Measurements from ENCODE around the gene RHOD. TPM values are rescaled to one million over a fixed set of nuclear protein-coding genes. Genes with fewer than 3 reads are reported as not detected.

The RHOD gene
- total RNA-seq, 1 donor from 2014 or later: 21.2 TPM

- Mint-ChIP-seq H3K36me3 (peaks cover 4% of the 10 kb centered on the region), H3K4me3 (no peak overlapping the region), H3K27me3 (no peaks in the 10 kb centered on the region), H3K27ac (peak overlapping the region; percentile 65), H3K4me1 (ENCODE audit: unreplicated experiment) (no peaks in the 10 kb centered on the region), H3K9me3 (no peaks in the 10 kb centered on the region)
- TF ChIP-seq CTCF (conservative IDR thresholded peaks at IDR 0.05): no peak
- no peak for DNase-seq (ENCODE audit: extremely low spot score, unreplicated experiment)
Measured at GRCh38 chr11:67062526-67063373, 6.1 kb downstream of the RHOD start.

- H3K27ac Mint-ChIP-seq: no peak overlapping the region
- H3K27me3 Mint-ChIP-seq: no peaks in the 10 kb centered on the region
- H3K36me3 Mint-ChIP-seq: no peaks in the 10 kb centered on the region
- no peaks in the 10 kb centered on the region for H3K9me3 Mint-ChIP-seq
- no peak for DNase-seq (ENCODE audit: extremely low spot score, unreplicated experiment)
- H3K4me3 Mint-ChIP-seq: no peak overlapping the region
- H3K4me1 Mint-ChIP-seq (ENCODE audit: unreplicated experiment): no peaks in the 10 kb centered on the region
- TF ChIP-seq CTCF (conservative IDR thresholded peaks at IDR 0.05): no peak
Measured at GRCh38 chr11:67066333-67066709, 9.7 kb downstream of the RHOD start.

- H3K9me3 Mint-ChIP-seq: no peaks in the 10 kb centered on the region
- peak overlapping the region; percentile 39 for H3K27ac Mint-ChIP-seq
- TF ChIP-seq CTCF (conservative IDR thresholded peaks at IDR 0.05): peak; percentile 82
- H3K4me3 Mint-ChIP-seq: peak overlapping the region; percentile 39
- peaks cover 5% of the 10 kb centered on the region for H3K4me1 Mint-ChIP-seq (ENCODE audit: unreplicated experiment)
- H3K36me3 Mint-ChIP-seq: peaks cover 3% of the 10 kb centered on the region
- no peak for DNase-seq (ENCODE audit: extremely low spot score, unreplicated experiment)
- H3K27me3 Mint-ChIP-seq: no peaks in the 10 kb centered on the region
Measured at GRCh38 chr11:67071420-67072284, 15.0 kb downstream of the RHOD start.

DNA sequence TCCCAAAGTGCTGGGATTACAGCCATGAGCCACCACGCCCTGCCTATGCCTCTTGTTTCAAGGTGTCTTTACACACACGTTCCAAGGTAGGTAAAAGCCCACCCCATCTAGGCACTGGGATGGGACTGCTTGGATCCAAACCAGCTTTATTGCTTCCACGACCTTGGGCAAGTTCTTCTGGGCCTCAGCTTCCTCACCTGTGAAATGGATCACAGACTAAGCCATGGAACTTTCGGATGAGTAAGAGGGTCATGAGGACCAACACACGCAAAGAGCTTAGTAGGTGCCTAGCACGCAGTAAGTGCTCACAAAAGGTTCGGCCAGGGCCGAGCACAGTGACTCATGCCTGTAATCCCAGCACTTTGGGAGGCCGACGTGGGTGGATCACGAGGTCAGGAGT, 15.6 kb downstream of the RHOD start:
- Mint-ChIP-seq H3K36me3 (peaks cover 3% of the 10 kb centered on the region), H3K4me3 (no peak overlapping the region), H3K9me3 (no peaks in the 10 kb centered on the region), H3K4me1 (ENCODE audit: unreplicated experiment) (peaks cover 5% of the 10 kb centered on the region), H3K27ac (no peak overlapping the region), H3K27me3 (no peaks in the 10 kb centered on the region)
- TF ChIP-seq CTCF (conservative IDR thresholded peaks at IDR 0.05): no peak
- DNase-seq (ENCODE audit: extremely low spot score, unreplicated experiment): no peak

GRCh38 chr11:67073908-67074307, 17.3 kb downstream of the RHOD start:
- no peak for TF ChIP-seq CTCF (conservative IDR thresholded peaks at IDR 0.05)
- DNase-seq (ENCODE audit: extremely low spot score, unreplicated experiment): no peak
- Mint-ChIP-seq H3K9me3 (no peaks in the 10 kb centered on the region), H3K36me3 (peaks cover 3% of the 10 kb centered on the region), H3K27me3 (no peaks in the 10 kb centered on the region), H3K27ac (no peak overlapping the region), H3K4me3 (no peak overlapping the region), H3K4me1 (ENCODE audit: unreplicated experiment) (peaks cover 5% of the 10 kb centered on the region)
